Erythroblast (primary cell): ENCODE measurements around the gene ITGA7.

Experiments used
- DNase-seq, 2 experiments: peaks; one replicate each; lab custom pipeline; 2025; lab: John Stamatoyannopoulos, UW
- GATA1 ChIP-seq: IDR thresholded peaks from 2 replicates; pipeline ENCODE4 v1.6.1; 2011; ENCODE audit warnings: low read depth, mild to moderate bottlenecking, control low read depth, low read length, moderate library complexity
- POLR2A ChIP-seq: IDR thresholded peaks from 2 replicates; pipeline ENCODE4 v1.6.1; 2011; ENCODE audit warnings: mild to moderate bottlenecking, low read length

ITGA7 gene

GRCh38 chr12:55679691-55680090, 28.0 kb downstream of the ITGA7 start:
- no peak for TF ChIP-seq GATA1
- TF ChIP-seq POLR2A = no peak
- no peak for DNase-seq

GRCh38 chr12:55676707-55677106, 31.0 kb downstream of the ITGA7 start:
- TF ChIP-seq GATA1 (no peak), POLR2A (no peak)
- DNase-seq = no peak

GRCh38 chr12:55675666-55676065, 32.0 kb downstream of the ITGA7 start:
- TF ChIP-seq GATA1 = no peak
- no peak for TF ChIP-seq POLR2A
- DNase-seq = no peak

- DNase-seq = no peak
- TF ChIP-seq GATA1 (no peak), POLR2A (no peak)
Measured at GRCh38 chr12:55673638-55674037, 34.1 kb downstream of the ITGA7 start.

DNA sequence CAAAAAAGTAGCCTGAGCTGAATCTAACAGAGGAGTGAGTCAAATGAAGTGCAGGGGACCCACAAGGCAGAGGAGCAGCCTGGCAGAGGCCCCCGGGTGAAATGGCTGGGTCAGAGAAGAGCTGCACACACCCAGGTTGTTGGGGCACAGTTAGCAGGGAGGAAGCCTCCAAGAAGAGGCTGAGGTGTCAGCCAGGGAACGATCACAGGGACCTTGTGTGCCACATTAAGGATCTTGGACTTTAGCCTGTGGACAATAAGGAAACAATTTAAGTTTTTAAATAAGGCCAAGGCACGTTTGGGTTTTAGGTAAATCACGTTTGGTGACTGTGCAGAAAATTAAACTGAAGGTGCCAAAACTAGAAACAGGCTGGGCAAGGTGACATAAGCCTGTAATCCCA, 36.0 kb downstream of the ITGA7 start:
- no peak for DNase-seq
- TF ChIP-seq POLR2A (no peak), GATA1 (no peak)

DNA sequence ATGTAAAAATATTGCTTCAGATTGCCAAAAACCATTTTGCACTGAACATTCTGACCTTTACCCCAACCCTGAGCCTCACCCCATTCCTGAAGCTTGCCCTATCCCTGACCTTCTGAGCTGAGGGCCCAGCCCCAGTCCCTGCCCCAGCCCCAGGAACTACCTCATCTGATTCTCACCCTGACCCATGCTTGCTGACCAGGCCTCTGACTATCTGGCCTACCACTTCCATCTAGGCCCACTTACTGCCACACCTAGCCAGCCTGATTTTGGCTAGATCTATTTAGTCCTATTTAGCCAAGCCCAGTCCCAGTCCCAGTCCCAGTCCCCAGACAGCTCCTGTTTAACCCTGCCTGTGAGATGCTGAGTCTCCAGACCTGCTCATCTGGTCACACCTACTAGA, 37.4 kb downstream of the ITGA7 start:
- no peak for DNase-seq
- TF ChIP-seq GATA1 (no peak), POLR2A (no peak)

DNA sequence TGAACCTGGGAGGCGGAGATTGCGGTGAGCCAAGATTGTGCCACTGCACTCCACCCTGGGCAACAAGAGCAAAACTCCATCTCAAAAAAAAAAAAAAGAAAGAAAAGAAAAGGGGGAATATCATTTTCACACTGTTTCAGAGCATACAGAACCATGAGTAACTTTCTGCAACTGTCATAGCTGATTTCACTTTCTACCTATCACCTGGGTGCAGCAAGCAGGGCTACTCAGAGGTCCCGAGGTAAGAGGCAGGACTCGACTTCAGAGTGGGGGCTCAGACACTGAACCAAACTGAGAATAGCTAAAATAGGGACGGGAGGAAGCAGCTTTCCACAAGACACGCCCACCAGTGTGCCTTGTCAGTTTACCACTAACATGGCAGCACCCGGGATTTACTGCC, 41.2 kb downstream of the ITGA7 start:
- TF ChIP-seq POLR2A = no peak
- no peak for TF ChIP-seq GATA1

GRCh38 chr12:55664826-55665225, 42.9 kb downstream of the ITGA7 start:
- no peak for DNase-seq
- TF ChIP-seq POLR2A (no peak), GATA1 (no peak)

More for the DNA sequence above, 41.2 kb downstream of the ITGA7 start:
- DNase-seq = no peak

DNA sequence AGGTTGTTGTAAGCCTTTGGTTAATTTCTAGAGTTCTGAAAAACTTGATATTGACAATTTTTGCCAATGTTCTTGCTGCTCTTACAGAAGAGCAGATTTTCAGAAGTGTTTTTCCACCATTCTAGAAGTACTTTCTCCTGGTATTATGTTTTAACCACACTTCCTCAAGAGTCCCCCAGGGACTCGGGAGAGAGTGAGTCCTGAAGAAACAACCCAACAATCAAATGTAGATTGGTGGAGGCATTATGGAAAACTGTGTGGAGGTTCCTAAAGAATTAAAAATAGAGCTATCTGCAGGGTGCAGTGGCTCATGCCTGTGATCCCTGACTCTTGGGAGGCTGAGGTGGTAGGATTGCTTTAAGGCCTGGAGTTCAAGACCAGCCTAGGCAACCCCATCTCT, 44.3 kb downstream of the ITGA7 start:
- DNase-seq = no peak
- no peak for TF ChIP-seq GATA1
- no peak for TF ChIP-seq POLR2A

DNA sequence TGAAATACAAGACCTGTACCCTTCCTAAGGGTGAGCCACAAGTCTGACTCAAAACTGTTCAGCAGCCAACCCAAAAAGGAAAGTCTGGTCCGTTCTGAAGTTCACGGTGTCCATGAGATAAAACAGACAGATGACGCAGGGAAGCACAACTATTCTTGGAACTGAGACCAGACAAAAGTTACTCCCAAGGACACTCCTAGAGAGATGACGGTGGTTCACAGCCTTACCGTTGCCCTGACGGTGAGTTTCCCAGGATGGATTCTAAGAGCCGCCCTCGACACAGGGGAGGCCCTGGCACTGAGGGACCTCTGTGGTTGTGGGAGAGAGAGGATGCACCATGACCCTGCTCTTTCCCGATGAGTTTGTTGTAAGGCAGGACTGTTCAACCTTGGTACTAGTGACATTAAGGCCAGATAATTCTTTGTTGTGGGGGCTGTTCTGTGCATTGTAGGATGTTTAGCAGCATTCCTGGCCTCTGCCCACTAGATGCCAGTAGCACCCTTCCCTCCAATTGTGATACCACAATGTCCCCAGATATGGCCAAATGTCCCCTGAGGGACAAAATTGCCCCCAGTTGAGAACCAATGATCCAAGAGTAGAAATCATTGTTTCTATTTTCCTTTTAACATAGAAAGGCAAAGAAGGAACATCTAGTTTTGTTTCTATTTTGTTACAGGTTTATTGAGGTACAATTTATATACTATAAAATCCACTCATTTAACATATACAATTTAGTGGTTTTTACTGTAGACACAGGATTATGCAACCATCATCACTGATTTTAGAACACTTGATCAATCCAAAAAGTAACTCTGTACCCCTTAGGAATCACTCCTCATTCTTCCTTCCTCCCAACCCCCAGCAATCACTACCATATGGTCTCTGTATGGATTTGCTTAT, 48.0 kb downstream of the ITGA7 start:
- peak; percentile 15 to 31 for DNase-seq
- TF ChIP-seq POLR2A (no peak), GATA1 (no peak)

DNA sequence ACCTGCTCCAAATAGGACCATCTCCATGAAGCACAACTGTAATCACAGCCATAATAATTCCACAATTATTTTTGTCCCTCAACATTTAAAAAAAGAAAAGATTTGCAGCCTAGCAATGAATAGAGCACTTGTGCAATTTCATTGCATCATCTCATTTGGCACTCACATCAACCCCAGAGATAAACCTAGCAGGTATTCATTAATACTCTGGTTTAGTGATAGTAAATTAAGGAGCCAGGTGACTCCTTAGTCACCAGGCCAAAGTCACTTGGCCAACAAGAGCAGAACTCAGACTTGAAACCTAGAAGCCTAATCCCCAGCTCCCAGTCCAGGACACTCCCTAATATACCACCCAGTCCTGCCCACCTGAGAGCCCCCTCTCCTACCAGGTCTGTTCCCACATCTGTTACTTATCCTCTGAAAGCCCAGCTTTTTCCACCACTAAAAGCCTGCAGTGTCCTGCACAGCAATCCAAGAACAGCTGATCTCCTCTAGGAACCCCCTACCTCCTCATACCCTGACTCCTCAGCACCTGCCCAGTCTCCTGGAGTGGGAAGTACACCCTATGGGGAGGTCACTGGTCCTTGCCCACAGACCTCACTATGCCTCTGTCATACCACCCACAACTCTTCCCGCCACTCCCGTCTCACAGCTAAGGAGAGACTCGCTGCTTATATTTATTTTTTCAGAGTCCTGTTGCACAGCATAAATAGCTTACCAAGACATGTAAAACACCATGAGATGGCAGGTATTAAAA, 48.9 kb downstream of the ITGA7 start:
- DNase-seq = no peak
- TF ChIP-seq GATA1 = no peak
- TF ChIP-seq POLR2A = no peak

DNA sequence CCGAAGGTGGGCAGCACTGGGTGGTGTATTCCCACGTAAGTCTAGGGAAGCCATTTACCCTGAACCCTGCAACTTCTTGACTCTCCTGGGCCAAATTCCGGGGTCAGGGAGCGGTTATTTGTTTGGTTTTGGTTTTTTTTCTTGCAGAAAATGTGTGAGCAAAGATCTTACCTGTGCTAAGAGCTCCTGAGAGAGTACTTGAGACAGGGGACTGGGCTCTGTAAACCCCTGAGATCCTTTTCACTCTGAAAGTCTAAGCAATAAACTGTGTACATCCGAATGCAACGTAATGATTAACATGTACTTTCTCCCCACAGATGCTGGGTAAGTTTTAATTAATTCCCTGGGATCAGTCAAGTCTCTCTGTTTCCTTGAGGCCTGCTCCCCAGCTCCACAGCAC, 49.5 kb downstream of the ITGA7 start:
- TF ChIP-seq POLR2A (no peak), GATA1 (no peak)
- no peak for DNase-seq

DNA sequence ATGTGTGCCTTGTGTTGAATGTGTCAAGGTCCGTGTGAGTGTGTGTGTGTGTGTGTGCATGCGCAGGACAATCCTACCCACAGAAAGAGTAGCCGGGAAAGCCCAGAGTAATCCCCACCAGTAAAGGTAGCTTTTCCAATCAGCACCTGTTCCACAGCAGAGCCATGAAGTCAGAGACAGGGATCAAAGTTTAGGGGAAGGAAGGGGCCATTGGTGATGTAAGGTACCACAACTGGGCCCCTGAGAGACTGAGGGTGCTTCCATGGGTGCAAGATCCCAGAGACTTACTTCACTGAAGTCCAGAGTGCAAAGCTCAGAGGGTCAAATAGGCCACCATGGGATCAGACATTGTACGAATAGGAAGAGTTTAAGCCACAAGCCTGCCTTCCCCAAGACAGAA, 50.5 kb downstream of the ITGA7 start:
- no peak for TF ChIP-seq POLR2A
- no peak for TF ChIP-seq GATA1

More for the DNA sequence above, 50.5 kb downstream of the ITGA7 start:
- no peak for DNase-seq
